SK-N-MC (cell line): ENCODE data around the gene RGS17.
"Not testable (repeated sequence)": the region's sequence is repeated elsewhere in the genome, so short reads cannot be mapped to it uniquely, and the experiment has no call there.

Experiments
- DNase-seq: peaks from one replicate; pipeline ENCODE4 v3.0.0-alpha.2; 2011; ENCODE audit warnings: low read depth, low spot score
- H3K27ac ChIP-seq: fragments of 200-600 bp; sonication (generic); 2 replicates; pipeline ENCODE4 v1.5.1; 2016; ENCODE audit warnings: mixed run types
- H3K36me3 ChIP-seq: fragments of 200-600 bp; sonication (generic); 2 replicates; pipeline ENCODE4 v1.6.1; 2017; ENCODE audit warnings: antibody characterized with exemption, low read length, mixed read lengths; ENCODE audit not compliant: insufficient read depth
- H3K4me3 ChIP-seq: fragments of 200-600 bp; sonication (generic); 2 replicates; pipeline ENCODE4 v1.5.1; 2016
- H3K9ac ChIP-seq: fragments of 200-600 bp; sonication (generic); 2 replicates; pipeline ENCODE4 v1.8.0; 2017; ENCODE audit warnings: mixed run types, mixed read lengths; ENCODE audit not compliant: insufficient read length
- H3K9me3 ChIP-seq: fragments of 200-600 bp; sonication (generic); 2 replicates; pipeline ENCODE4 v1.6.1; 2017; ENCODE audit warnings: low read depth, mild to moderate bottlenecking, antibody characterized with exemption, low read length, moderate library complexity, mixed read lengths
- EZH2 ChIP-seq: fragments of 200-600 bp; sonication (generic); IDR thresholded peaks from one replicate; pipeline ENCODE4 v1.6.1; 2017; ENCODE audit warnings: antibody characterized with exemption
- FOXP2 ChIP-seq: optimal IDR thresholded peaks from 2 replicates; pipeline ENCODE3; 2011; ENCODE audit warnings: mild to moderate bottlenecking, moderate library complexity; ENCODE audit not compliant: insufficient read depth; ENCODE audit errors: extremely low read length, control extremely low read depth
- POLR2AphosphoS5 ChIP-seq: IDR thresholded peaks from 2 replicates; pipeline ENCODE4 v1.6.1; 2012; ENCODE audit warnings: mild to moderate bottlenecking, low read depth, low read length, borderline replicate concordance

The RGS17 gene

DNA sequence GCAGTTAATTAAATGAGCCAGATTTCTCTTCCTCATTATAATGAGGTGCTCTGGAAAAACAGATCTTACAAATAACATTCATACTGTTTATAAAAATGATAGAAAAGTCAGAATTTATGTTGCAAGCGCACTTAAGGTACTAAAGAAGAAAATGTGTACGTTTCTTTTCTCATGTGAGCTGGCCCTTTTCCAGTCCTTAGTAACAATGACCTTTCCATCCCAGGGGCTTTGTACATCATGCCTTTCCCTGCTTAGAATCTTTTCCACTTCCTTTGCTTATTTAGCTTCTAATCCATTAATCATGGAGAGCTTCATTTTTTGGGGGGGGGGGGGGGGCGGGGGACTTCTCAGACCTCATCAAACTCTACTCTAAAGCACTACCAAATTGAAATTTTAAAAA, 153.0 kb downstream of the RGS17 start:
- H3K9me3 ChIP-seq = 0 out of 2 replicates have a peak, but pooled peaks cover 2% of the 10 kb centered on the region
- TF ChIP-seq FOXP2 (no peak), EZH2 (no peak), POLR2AphosphoS5 (no peak)
- no peak overlapping the region for H3K9ac ChIP-seq
- DNase-seq = no peak
- no peak overlapping the region for H3K4me3 ChIP-seq
- H3K36me3 ChIP-seq = peaks cover 84% of the 10 kb centered on the region
- H3K27ac ChIP-seq = no peak overlapping the region

- Histone ChIP-seq H3K36me3 (peaks cover 89% of the 10 kb centered on the region), H3K9ac (no peak overlapping the region), H3K4me3 (no peak overlapping the region), H3K9me3 (peaks cover 2% of the 10 kb centered on the region; the same call in 1 of the 2 replicates), H3K27ac (no peak overlapping the region)
- DNase-seq = no peak
- TF ChIP-seq FOXP2 = no peak
- TF ChIP-seq POLR2AphosphoS5 = no peak
Observed at GRCh38 chr6:152977556-152977955, 153.5 kb downstream of the RGS17 start.

- DNase-seq = no peak
- Histone ChIP-seq H3K4me3 (no peak overlapping the region), H3K27ac (no peak overlapping the region), H3K9ac (no peak overlapping the region), H3K9me3 (peaks cover 2% of the 10 kb centered on the region; the same call in 1 of the 2 replicates), H3K36me3 (peaks cover 97% of the 10 kb centered on the region)
- TF ChIP-seq POLR2AphosphoS5 (no peak), FOXP2 (no peak), EZH2 (no peak)
Observed at GRCh38 chr6:152976749-152977148, 154.3 kb downstream of the RGS17 start.

DNA sequence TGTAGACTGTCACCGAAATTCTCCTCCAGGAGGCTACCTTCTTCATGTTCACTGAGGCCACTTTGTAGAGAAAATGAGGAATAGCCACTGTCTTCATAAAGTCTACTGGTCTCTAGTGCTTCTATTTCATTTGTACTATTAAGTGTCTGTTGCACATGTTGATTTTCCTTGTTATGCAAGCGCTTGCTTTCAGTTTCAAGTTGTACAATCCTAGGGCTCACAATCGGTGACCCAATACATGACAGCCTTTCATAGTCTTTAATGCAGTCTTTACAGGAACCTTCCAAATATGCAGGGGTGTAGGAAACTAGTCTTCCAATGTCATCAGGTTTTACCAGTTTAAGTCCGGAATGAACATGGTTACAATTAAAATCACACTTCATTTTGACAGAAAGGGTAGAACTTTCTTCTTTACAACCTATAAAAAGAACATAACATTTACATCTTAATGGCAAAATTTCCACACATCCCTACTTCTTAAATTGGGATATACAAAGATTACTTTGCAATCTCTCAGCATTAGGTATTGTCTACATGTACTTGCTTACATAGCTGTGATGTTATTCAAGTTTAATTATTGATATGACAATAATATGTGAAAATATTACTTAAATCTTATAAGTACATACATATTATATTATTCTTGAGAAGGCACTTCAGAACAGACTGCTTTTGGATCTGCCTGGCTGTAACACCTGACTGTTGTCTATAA, 155.7 kb downstream of the RGS17 start:
- Histone ChIP-seq H3K27ac (no peak overlapping the region), H3K9me3 (peaks cover 2% of the 10 kb centered on the region; the same call in 1 of the 2 replicates), H3K36me3 (peaks cover 100% of the 10 kb centered on the region), H3K4me3 (no peak overlapping the region), H3K9ac (no peak overlapping the region)
- TF ChIP-seq FOXP2 = no peak
- DNase-seq = no peak

DNA sequence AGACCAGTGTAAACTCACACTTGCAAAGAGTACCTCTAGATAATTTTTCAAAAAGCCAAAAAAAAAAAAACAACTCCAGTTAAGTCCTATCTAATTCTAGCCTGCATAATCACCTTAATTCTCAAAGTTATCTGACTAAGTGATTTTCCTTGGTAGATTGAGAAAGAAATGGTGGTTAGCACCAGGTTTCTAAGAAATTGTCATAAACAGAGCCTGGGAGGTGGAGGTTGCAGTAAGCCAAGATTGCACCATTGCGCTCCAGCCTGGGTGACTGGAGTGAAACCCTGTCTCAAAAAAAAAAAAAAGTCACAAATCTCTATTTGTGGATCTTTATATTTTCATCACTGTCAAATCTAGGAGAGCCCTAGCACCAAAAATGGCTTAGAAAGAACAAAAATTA, 157.2 kb downstream of the RGS17 start:
- Histone ChIP-seq H3K9ac (no peak overlapping the region), H3K36me3 (peaks cover 97% of the 10 kb centered on the region), H3K27ac (no peak overlapping the region), H3K4me3 (no peak overlapping the region), H3K9me3 (peaks cover 2% of the 10 kb centered on the region; the same call in 1 of the 2 replicates)
- TF ChIP-seq FOXP2 = no peak
- TF ChIP-seq POLR2AphosphoS5 = no peak
- no peak for TF ChIP-seq EZH2
- no peak for DNase-seq

GRCh38 chr6:152969688-152970418, 161.2 kb downstream of the RGS17 start:
- H3K36me3 ChIP-seq = peaks cover 57% of the 10 kb centered on the region
- no peak for DNase-seq
- H3K9ac ChIP-seq = no peak overlapping the region
- TF ChIP-seq POLR2AphosphoS5 = peak; percentile 35; the same call in 1 of the 2 replicates
- TF ChIP-seq EZH2 = no peak
- H3K9me3 ChIP-seq = no peaks in the 10 kb centered on the region; the same call in 1 of the 2 replicates
- H3K27ac ChIP-seq = no peak overlapping the region
- H3K4me3 ChIP-seq = no peak overlapping the region

GRCh38 chr6:152966168-152966894, 164.8 kb downstream of the RGS17 start:
- H3K9me3 ChIP-seq, H3K27ac ChIP-seq, DNase-seq, H3K9ac ChIP-seq, H3K4me3 ChIP-seq: not testable (repeated sequence)
- H3K36me3 ChIP-seq = peaks cover 21% of the 10 kb centered on the region

GRCh38 chr6:152959333-152959732, 171.7 kb downstream of the RGS17 start:
- Histone ChIP-seq H3K36me3 (no peaks in the 10 kb centered on the region), H3K9ac (no peak overlapping the region), H3K4me3 (no peak overlapping the region), H3K9me3 (no peaks in the 10 kb centered on the region), H3K27ac (no peak overlapping the region)
- DNase-seq = no peak
- TF ChIP-seq EZH2 (no peak), FOXP2 (no peak), POLR2AphosphoS5 (no peak)
